ENCODE data around the gene CCDC71. TPM values are rescaled to one million over a fixed set of nuclear protein-coding genes. Genes with fewer than 3 reads are reported as not detected.

The CCDC71 gene
- total and polyA plus RNA-seq, 2 of the 13 experiments (the other 11 are each of a cell fraction or from before 2014, with no cell fraction given), result 9.7 to 14.3 TPM

DNA sequence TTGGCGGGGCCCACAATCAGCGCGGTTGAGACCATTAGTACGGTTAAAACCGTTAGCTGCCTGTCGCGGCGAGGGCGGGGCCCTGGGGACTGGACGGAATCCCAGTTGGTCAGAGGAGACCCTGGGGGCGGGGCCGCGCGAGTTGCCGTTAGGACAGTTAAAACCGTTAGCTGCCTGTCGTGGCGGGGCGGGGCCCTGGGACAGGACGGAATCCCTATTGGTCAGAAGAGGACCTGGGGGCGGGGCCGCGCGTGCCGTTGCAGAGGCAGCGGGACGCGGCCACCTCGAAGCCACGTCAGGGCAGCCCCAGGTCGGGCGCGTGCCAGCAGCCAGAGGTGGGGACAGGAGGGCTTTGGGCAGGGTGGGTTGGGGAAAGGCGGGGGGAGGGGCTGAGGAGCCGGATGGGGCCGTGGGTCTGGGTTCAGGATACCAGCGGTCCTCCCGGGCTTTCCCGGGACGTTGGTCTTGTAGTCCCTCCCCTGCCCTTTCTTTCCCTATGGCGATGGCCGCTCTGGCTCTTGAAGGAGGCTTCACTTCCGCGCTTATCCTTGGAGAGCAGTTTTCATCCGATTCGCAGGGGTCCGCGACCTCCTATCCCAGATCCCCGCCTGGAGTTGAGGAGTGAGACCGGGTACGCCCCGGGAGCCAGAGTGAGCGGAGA is 33.2 kb upstream of the CCDC71 start:
- H3K9ac ChIP-seq (ENCODE audit: insufficient read depth, low read depth, low read length), result no peak overlapping the region
- WGBS (ENCODE audit: low lambda C conversion rate), result 76% methylated on average over 50 of the region's 53 CpGs
- POLR2A ChIA-PET, result no interaction called here
- peaks cover 11% of the 10 kb centered on the region for H3K4me1 ChIP-seq (ENCODE audit: insufficient read depth, low read length)
- H3K4me2 ChIP-seq (ENCODE audit: low read depth, low read length), result no peak overlapping the region
- no peaks in the 10 kb centered on the region for H3K36me3 ChIP-seq (replicated peaks in 1 of 2; ENCODE audit: control insufficient read depth in 1 of 2, insufficient read depth in 2 of 2, low read length in 2 of 2)
- in situ Hi-C loops (cut with HindIII; ENCODE audit: extremely low pct_ligation_motif_present, low pct_unique_long_range_greater_than_20kb), result no loop called here
- intact Hi-C loops (cut with micrococcal nuclease; ENCODE audit: unreplicated experiment), result no loop called here
- BruUV-seq (replicated peaks), result no TSS peak
- no peak overlapping the region for H3K27ac ChIP-seq (ENCODE audit: extremely low read length, insufficient read depth, low read length)
- H3K4me3 ChIP-seq (replicated peaks in 1 of 3; ENCODE audit: insufficient read depth in 1 of 3, low read depth in 2 of 3, low read length in 3 of 3), result no peak overlapping the region
- no peak for DNase-seq (ENCODE audit: low spot score)
- no peak overlapping the region for H2AFZ ChIP-seq (ENCODE audit: low read length)
- H3K9me3 ChIP-seq (ENCODE audit: low read length), result no peaks in the 10 kb centered on the region
- peaks cover 0 to 4% of the 10 kb centered on the region in 2 experiments; a peak in 1 of 5 replicates for H3K27me3 ChIP-seq (ENCODE audit: control insufficient read depth in 1 of 2, insufficient read depth in 2 of 2, low read length in 2 of 2)
- no peak for ATAC-seq
- no peaks in the 10 kb centered on the region for H4K20me1 ChIP-seq (ENCODE audit: insufficient read depth, low read length)
- no peak for FAIRE-seq
- CTCF ChIA-PET (ENCODE audit: low intra/inter-chr PET ratio, low total read pairs), result no interaction called here
- TF ChIP-seq HNRNPK (IDR thresholded peaks at IDR 0.05; ENCODE audit: low read depth, low read length, poor library complexity, severe bottlenecking), result peak; percentile 53
- no peak for TF ChIP-seq MAFF (IDR thresholded peaks at IDR 0.05; ENCODE audit: low read depth, low read length)
- H3K79me2 ChIP-seq (ENCODE audit: insufficient read depth, low read length), result no peaks in the 10 kb centered on the region

GRCh38 chr3:49198611-49199230 is 32.6 kb upstream of the CCDC71 start:
- Histone ChIP-seq H3K9me3 (ENCODE audit: low read length) (no peaks in the 10 kb centered on the region), H4K20me1 (ENCODE audit: insufficient read depth, low read length) (no peaks in the 10 kb centered on the region), H3K36me3 (replicated peaks in 1 of 2; ENCODE audit: control insufficient read depth in 1 of 2, insufficient read depth in 2 of 2, low read length in 2 of 2) (no peaks in the 10 kb centered on the region), H3K4me3 (replicated peaks in 1 of 3; ENCODE audit: insufficient read depth in 1 of 3, low read depth in 2 of 3, low read length in 3 of 3) (no peak overlapping the region), H3K9ac (ENCODE audit: insufficient read depth, low read depth, low read length) (no peak overlapping the region), H3K4me1 (ENCODE audit: insufficient read depth, low read length) (peaks cover 11% of the 10 kb centered on the region), H3K27me3 (ENCODE audit: control insufficient read depth in 1 of 2, insufficient read depth in 2 of 2, low read length in 2 of 2) (no peaks in the 10 kb centered on the region; a peak in 1 of 5 replicates), H2AFZ (ENCODE audit: low read length) (no peak overlapping the region), H3K4me2 (ENCODE audit: low read depth, low read length) (peak overlapping the region; percentile 20; the same call in 1 of the 2 replicates), H3K27ac (ENCODE audit: extremely low read length, insufficient read depth, low read length) (no peak overlapping the region), H3K79me2 (ENCODE audit: insufficient read depth, low read length) (no peaks in the 10 kb centered on the region)
- POLR2A ChIA-PET, result no interaction called here
- FAIRE-seq (no peak), ATAC-seq (no peak), DNase-seq (ENCODE audit: low spot score) (no peak)
- WGBS (ENCODE audit: low lambda C conversion rate), result 76% methylated on average over 24 of the region's 24 CpGs
- in situ Hi-C loops (cut with HindIII; ENCODE audit: extremely low pct_ligation_motif_present, low pct_unique_long_range_greater_than_20kb) (no loop called here), intact Hi-C loops (cut with micrococcal nuclease; ENCODE audit: unreplicated experiment) (no loop called here)
- CTCF ChIA-PET (ENCODE audit: low intra/inter-chr PET ratio, low total read pairs), result no interaction called here
- BruUV-seq (replicated peaks), result no TSS peak
- TF ChIP-seq ZBTB40 (IDR thresholded peaks at IDR 0.05) (no peak), ZBTB40 (CRISPR knock-in tag; IDR thresholded peaks at IDR 0.05) (no peak), FOXP4 (CRISPR knock-in tag; IDR thresholded peaks at IDR 0.05) (no peak)

Data from HepG2 (cell line).